GM10266 (cell line): Measurements from ENCODE around the gene SAMD4B.

ENCODE experiments used
- DNase-seq: peaks from one replicate; pipeline ENCODE4 v3.0.0; 2012; ENCODE audit errors: extremely low spot score
- CTCF ChIP-seq: IDR thresholded peaks from 2 replicates; pipeline ENCODE4 v1.5.1; 2012; ENCODE audit warnings: mild to moderate bottlenecking, low read depth; ENCODE audit not compliant: control insufficient read depth, insufficient read depth; ENCODE audit errors: missing control alignments

SAMD4B gene

GRCh38 chr19:39410831-39411080 lies 68.5 kb downstream of the SAMD4B start:
- DNase-seq = no peak
- TF ChIP-seq CTCF = no peak

GRCh38 chr19:39411081-39411831 lies 69.0 kb downstream of the SAMD4B start:
- no peak for DNase-seq
- TF ChIP-seq CTCF = no peak

GRCh38 chr19:39411832-39412099 lies 69.5 kb downstream of the SAMD4B start:
- TF ChIP-seq CTCF = peak; percentile 89
- peak; percentile 81 for DNase-seq

DNA sequence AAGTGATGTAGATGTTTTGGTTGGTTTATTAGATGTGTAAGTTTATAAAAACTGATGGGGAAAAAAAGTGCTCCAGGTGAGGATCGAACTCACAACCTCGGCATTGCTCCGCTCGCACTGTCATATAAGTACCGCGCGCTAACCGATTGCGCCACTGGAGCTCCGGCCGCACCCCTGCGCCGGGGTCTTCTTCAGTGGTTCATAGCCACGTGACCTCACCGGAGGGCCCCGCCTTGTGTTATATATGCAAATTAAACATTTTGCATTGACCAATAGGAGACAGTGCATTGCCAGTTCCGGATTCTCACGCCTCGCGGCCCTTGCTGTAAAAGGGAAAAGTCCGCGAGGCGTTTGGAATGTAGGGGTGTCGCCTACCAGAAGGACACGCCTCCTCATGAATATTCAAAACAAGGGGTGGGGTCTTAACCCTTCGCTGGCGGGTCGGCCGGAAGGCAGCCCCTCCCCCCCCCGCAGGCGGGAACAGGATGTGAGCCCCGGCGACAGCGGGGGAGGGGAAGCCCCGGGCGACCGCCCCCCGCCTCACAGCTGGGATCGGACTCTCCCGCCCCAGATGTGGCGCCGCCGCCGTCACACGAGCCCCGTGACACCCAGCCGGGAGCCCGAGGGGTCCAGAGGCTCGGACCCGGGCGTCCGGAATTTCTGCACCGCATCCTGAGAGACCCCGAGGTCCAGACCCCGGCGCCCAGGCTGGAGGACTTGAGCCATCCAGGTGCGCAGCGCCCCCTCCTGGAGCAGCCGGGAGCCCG lies 70.1 kb downstream of the SAMD4B start, which contains the start of gene PLEKHG2:
Gene PLEKHG2 (plus strand): TSS at position 570 of the 767 bp plus-strand sequence. CDS start 1,418 bp downstream, outside the sequence.
- peak; percentile 99 for DNase-seq
- TF ChIP-seq CTCF = peak; percentile 85

GRCh38 chr19:39412867-39413271 lies 70.6 kb downstream of the SAMD4B start:
- TF ChIP-seq CTCF = no peak
- no peak for DNase-seq

- TF ChIP-seq CTCF = no peak
- no peak for DNase-seq
These were observed 71.2 kb downstream of the SAMD4B start for GRCh38 chr19:39413272-39413910.
